Heart left ventricle (tissue), 16 donors: ENCODE measurements around the gene EXOC8. TPM values are rescaled to one million over a fixed set of nuclear protein-coding genes. Genes with fewer than 3 reads are reported as not detected.

ENCODE experiments used
- ATAC-seq, 4 donors: fragments of 200-7000 bp; cut with Tn5 transposase; one replicate each; pipeline ENCODE4 v1.9.1; 2020 to 2022; ENCODE audit warnings: moderate library complexity in 4 of 4, mild to moderate bottlenecking in 3 of 4, moderate number of reproducible peaks in 1 of 4
- DNase-seq, 5 donors: peaks; one replicate each; pipeline ENCODE4 v3.0.0-alpha.2; 2020
- H3K27ac ChIP-seq, 12 donors: fragments of 200-600 bp; sonication (generic) in 4 of 12; one replicate each; pipeline versions ENCODE4 v1.5.0 to v1.8.0; 2016 to 2022; ENCODE audit warnings: mild to moderate bottlenecking in 2 of 12
- H3K27me3 ChIP-seq, 9 donors: fragments of 200-600 bp; sonication (generic) in 2 of 9; one replicate each; pipeline versions ENCODE4 v1.5.1 to v1.8.0; 2016 to 2022; ENCODE audit warnings: mild to moderate bottlenecking in 3 of 9
- H3K36me3 ChIP-seq, 9 donors: fragments of 200-600 bp; sonication (generic) in 2 of 9; one replicate each; pipeline versions ENCODE4 v1.5.0 to v1.8.0; 2018 to 2022; ENCODE audit warnings: mild to moderate bottlenecking in 2 of 9
- H3K4me1 ChIP-seq, 12 donors: fragments of 200-600 bp; sonication (generic) in 4 of 12; one replicate each; pipeline versions ENCODE4 v1.5.0 to v1.8.0; 2016 to 2022; ENCODE audit warnings: mild to moderate bottlenecking in 3 of 12
- H3K4me3 ChIP-seq, 12 donors: fragments of 200-600 bp; sonication (generic) in 4 of 12; one replicate each; pipeline versions ENCODE4 v1.5.0 to v1.8.0; 2017 to 2022; ENCODE audit warnings: mild to moderate bottlenecking in 9 of 12, moderate library complexity in 4 of 12
- H3K9me3 ChIP-seq, 12 donors: fragments of 200-600 bp; sonication (generic) in 4 of 12; one replicate each; pipeline versions ENCODE4 v1.5.0 to v1.8.0; 2016 to 2022; ENCODE audit warnings: mild to moderate bottlenecking in 1 of 12
- POLR2A ChIP-seq, 2 donors: fragments of 450-650 bp; IDR thresholded peaks; one replicate each; pipeline ENCODE4 v1.6.1; 2017; ENCODE audit warnings: antibody characterized with exemption in 2 of 2, mild to moderate bottlenecking in 2 of 2, moderate library complexity in 2 of 2
- WGBS, 4 donors: extraction: QIAGEN DNeasy Blood & Tissue Kit in 2 of 4; methylation state at CpG; one replicate each; pipeline versions ENCODE4 v1.1.5 to v1.1.7; 2013 to 2018; 5-methylcytosine and 5-hydroxymethylcytosine counted together
- intact Hi-C, 10 donors: fragments of 100-400 bp; cut with DNase I; formaldehyde crosslinking; loops; one replicate each; pipeline versions ENCODE4 v1.11.1 to v1.14.2; 2022
- polyA plus RNA-seq, 2 donors: library from polyadenylated mRNA; stranded (reverse); fragments of 200-250 nt; gene quantifications; one replicate each; pipeline ENCODE4 v1.2.3, GENCODE V29; 2013
- total RNA-seq, 9 donors: library from RNA; depleted of rRNA in 2 of 9; stranded (reverse); fragments of >200 nt in 2 of 9; fragmentation: NEBNext Ultra II Directional in 3 of 9; extraction: Animal tissue kit (Norgen Biotek cat#: 25700) in 3 of 9; gene quantifications; one replicate each; pipeline versions ENCODE4 v1.1.0 to v1.2.4, GENCODE V29; 2016 to 2023
- TF ChIP-seq, protein P1 (sequence below), 12 donors: fragments of 200-600 bp; sonication (generic) in 4 of 12; IDR thresholded peaks; one replicate each; pipeline versions ENCODE4 v1.5.0 to v1.8.0; 2018 to 2022; ENCODE audit warnings: antibody characterized with exemption in 12 of 12, mild to moderate bottlenecking in 5 of 12
- donor health status: ischemic (EF 13 %, LVEDD 7.1; RV severe dilation, severe dysfunction).
- donor health status: healthy with polysubstance abuse.
- donor health status: DM: no; HTN: yes; CAD: no.
- donor health status: DM: no; HTN: no; CAD: no.
- donor health status: ischemic (EF 25% LVEDD 6.9; RV normal size, moderate dysfunction).
- donor health status: ischemic (EF 25% LVEDD 5.7; RV mildly dilated, moderate dysfunction).
- donor health status: healthy.
- donor health status: DM: yes; HTN: yes; CAD: no.
- donor health status: ischemic (EF 35%, LVEDD 5.7; RV mildly dilated, moderate dysfunction).
- donor health status: nonischemic (EF 11% LVEDD 7.7; RV severe dilation, severe dysfunction).
- donor health status: DM: yes; HTN: yes; CAD: no.
- donor health status: PGD.
- donor health status: ischemic (EF 29% LVEDD 5.4; RV normal size, mild dysfunction).
- donor health status: nonischemic (EF 23%, LVEDD 6.1; RV moderate dilation, normal function).

Gene EXOC8
- total and polyA plus RNA-seq, 11 donors: 3.7 to 14.8 (median 12.2) TPM

- Histone ChIP-seq H3K4me1 (no peaks in the 10 kb centered on the region), H3K9me3 (no peaks in the 10 kb centered on the region), H3K4me3 (no peak overlapping the region), H3K36me3 (no peaks in the 10 kb centered on the region), H3K27ac (no peak overlapping the region), H3K27me3 (no peaks in the 10 kb centered on the region)
- TF ChIP-seq POLR2A (IDR thresholded peaks at IDR 0.05): no peak
- TF ChIP-seq, protein P1, sequence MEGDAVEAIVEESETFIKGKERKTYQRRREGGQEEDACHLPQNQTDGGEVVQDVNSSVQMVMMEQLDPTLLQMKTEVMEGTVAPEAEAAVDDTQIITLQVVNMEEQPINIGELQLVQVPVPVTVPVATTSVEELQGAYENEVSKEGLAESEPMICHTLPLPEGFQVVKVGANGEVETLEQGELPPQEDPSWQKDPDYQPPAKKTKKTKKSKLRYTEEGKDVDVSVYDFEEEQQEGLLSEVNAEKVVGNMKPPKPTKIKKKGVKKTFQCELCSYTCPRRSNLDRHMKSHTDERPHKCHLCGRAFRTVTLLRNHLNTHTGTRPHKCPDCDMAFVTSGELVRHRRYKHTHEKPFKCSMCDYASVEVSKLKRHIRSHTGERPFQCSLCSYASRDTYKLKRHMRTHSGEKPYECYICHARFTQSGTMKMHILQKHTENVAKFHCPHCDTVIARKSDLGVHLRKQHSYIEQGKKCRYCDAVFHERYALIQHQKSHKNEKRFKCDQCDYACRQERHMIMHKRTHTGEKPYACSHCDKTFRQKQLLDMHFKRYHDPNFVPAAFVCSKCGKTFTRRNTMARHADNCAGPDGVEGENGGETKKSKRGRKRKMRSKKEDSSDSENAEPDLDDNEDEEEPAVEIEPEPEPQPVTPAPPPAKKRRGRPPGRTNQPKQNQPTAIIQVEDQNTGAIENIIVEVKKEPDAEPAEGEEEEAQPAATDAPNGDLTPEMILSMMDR (IDR thresholded peaks at IDR 0.05): no peak
- intact Hi-C loops: no loop called here
- DNase-seq (no peak), ATAC-seq (no peak)
- 81 to 86% (median 85%) methylated on average over 5 of the region's 5 CpGs for WGBS, 4 donors
Observed at GRCh38 chr1:231324660-231325059, 13.0 kb downstream of the EXOC8 start.

DNA sequence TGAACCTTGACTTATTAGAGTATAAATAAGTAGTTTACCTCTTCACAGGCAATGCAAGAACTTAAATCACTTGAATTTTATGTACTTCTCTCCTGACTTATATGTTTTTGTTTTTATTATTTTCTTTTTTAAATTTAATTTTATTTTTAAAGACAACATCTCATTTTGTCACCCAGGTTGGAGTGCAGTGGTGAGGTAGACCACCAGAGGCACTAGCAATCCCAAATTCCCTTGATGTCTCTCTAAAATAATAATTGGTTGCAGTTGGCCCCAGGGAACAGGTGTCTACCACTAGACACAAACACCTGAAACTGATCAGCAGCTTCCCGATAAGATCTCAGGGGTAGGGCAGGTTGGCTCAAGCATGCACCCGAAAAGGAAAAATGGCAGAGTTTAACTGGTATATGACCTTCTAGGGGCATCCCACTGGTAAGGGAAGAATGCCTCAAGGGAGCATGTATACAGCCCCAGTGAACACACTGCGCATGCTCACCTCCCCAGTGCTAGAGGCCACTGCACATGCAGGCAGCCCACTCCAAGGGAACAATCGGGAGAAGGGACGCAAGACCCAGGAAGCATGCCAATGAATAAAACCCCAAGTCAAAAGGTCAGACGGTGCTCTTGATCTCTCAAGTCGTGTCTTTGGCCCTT, 14.6 kb downstream of the EXOC8 start:
- 77 to 81% (median 79%) methylated on average over 7 of the region's 7 CpGs for WGBS, 4 donors
- no peak overlapping the region for H3K4me3 ChIP-seq
- no peak for ATAC-seq
- no peak for DNase-seq
- no peaks in the 10 kb centered on the region for H3K36me3 ChIP-seq
- H3K4me1 ChIP-seq: no peaks in the 10 kb centered on the region
- intact Hi-C loops: no loop called here
- H3K27me3 ChIP-seq: no peaks in the 10 kb centered on the region
- TF ChIP-seq, protein P1 (IDR thresholded peaks at IDR 0.05): peak in 1 of 12 donors; percentile 11
- no peak for TF ChIP-seq POLR2A (IDR thresholded peaks at IDR 0.05)
- no peak overlapping the region for H3K27ac ChIP-seq
- no peaks in the 10 kb centered on the region for H3K9me3 ChIP-seq

GRCh38 chr1:231319080-231319479, 18.6 kb downstream of the EXOC8 start:
- Histone ChIP-seq H3K9me3 (no peaks in the 10 kb centered on the region), H3K27ac (no peak overlapping the region), H3K4me1 (no peaks in the 10 kb centered on the region), H3K36me3 (no peaks in the 10 kb centered on the region), H3K27me3 (no peaks in the 10 kb centered on the region), H3K4me3 (no peak overlapping the region)
- DNase-seq (no peak), ATAC-seq (no peak)
- TF ChIP-seq POLR2A (IDR thresholded peaks at IDR 0.05): no peak
- TF ChIP-seq, protein P1 (IDR thresholded peaks at IDR 0.05): no peak
- intact Hi-C loops: no loop called here
- 89 to 92% (median 90%) methylated on average over 9 of the region's 9 CpGs for WGBS, 4 donors

DNA sequence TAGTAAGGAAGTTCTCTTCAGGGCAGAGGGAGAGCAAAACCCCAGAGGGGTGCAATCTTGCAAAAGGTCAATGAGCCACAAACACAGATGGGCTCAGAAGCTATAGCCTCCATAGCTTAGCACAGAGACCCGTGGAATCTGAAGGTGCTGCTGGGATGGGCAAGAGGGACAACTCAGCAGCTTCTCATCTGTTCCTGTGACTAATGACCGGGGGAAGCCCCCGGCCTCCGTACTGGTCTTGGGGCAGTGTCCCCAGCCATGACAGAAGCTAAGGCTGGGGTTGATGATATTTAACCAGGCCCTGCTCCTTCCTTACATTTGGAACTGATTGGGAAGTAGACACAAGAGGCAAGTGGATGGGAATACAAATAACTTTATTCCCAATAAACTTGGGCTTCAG, 19.1 kb downstream of the EXOC8 start:
- intact Hi-C loops: no loop called here

More for the DNA sequence above, 19.1 kb downstream of the EXOC8 start:
- no peak overlapping the region for H3K4me3 ChIP-seq
- H3K9me3 ChIP-seq: no peaks in the 10 kb centered on the region
- DNase-seq (no peak), ATAC-seq (no peak)
- WGBS, 4 donors: 85 to 93% (median 87%) methylated on average over 4 of the region's 4 CpGs
- H3K36me3 ChIP-seq: no peaks in the 10 kb centered on the region
- H3K4me1 ChIP-seq: no peaks in the 10 kb centered on the region
- no peaks in the 10 kb centered on the region for H3K27me3 ChIP-seq
- H3K27ac ChIP-seq: no peak overlapping the region
- TF ChIP-seq, protein P1 (IDR thresholded peaks at IDR 0.05): no peak
- no peak for TF ChIP-seq POLR2A (IDR thresholded peaks at IDR 0.05)
